GM23338 (cell line): ENCODE measurements around the gene SMC5. TPM values are rescaled to one million over a fixed set of nuclear protein-coding genes. Genes with fewer than 3 reads are reported as not detected.

Experiments
- CREB1 ChIP-seq: fragments of 250-450 bp; sonication (Bioruptor Pico); IDR thresholded peaks from 2 replicates; pipeline ENCODE4 v1.5.0; 2020; ENCODE audit warnings: low read depth, mild to moderate bottlenecking, moderate library complexity
- EZH2 ChIP-seq: fragments of 200-600 bp; sonication (generic); IDR thresholded peaks from one replicate; pipeline ENCODE4 v1.8.0; 2017; ENCODE audit warnings: antibody characterized with exemption, mild to moderate bottlenecking, low read depth; ENCODE audit not compliant: unreplicated experiment
- EZH2phosphoT487 ChIP-seq: fragments of 200-600 bp; sonication (generic); IDR thresholded peaks from one replicate; pipeline ENCODE4 v1.8.1; 2018; ENCODE audit warnings: antibody characterized with exemption; ENCODE audit not compliant: unreplicated experiment
- POLR2AphosphoS5 ChIP-seq: IDR thresholded peaks from 2 replicates; pipeline ENCODE4 v1.6.1; 2016; ENCODE audit warnings: antibody characterized with exemption, low read depth
- ZNF114 ChIP-seq: fragments of 250-450 bp; sonication (Bioruptor Pico); IDR thresholded peaks from 2 replicates; pipeline ENCODE4 v1.5.0; 2020; ENCODE audit warnings: mild to moderate bottlenecking, moderate library complexity
- ZNF331 ChIP-seq: fragments of 250-450 bp; sonication (Bioruptor Pico); IDR thresholded peaks from 2 replicates; pipeline ENCODE4 v1.5.0; 2020; ENCODE audit warnings: low read depth, mild to moderate bottlenecking, moderate library complexity
- polyA plus RNA-seq: library from polyadenylated mRNA; unstranded; fragments of >200 nt; fragmentation: Nextera tagmentation; extraction: Ambion mirVana; gene quantifications from 2 replicates; pipeline ENCODE4 v1.2.1, GENCODE V29; 2016
- total RNA-seq: library from RNA; depleted of rRNA; stranded (reverse); fragments of >200 nt; shearing (Covaris generic); gene quantifications from 2 replicates; pipeline ENCODE4 v1.2.3, GENCODE V29; 2014
- TF ChIP-seq, protein P1 (sequence below), 2 experiments: fragments of 200-600 bp in 1 of 2; sonication (generic) in 1 of 2; conservative IDR thresholded peaks; 2 replicates each; pipeline versions ENCODE4 v1.5.1 to v1.6.1; 2016 to 2017; ENCODE audit warnings: antibody characterized with exemption in 2 of 2, low read depth in 2 of 2, mild to moderate bottlenecking in 2 of 2, moderate library complexity in 1 of 2
- TF ChIP-seq, protein P2 (sequence below): fragments of 250-450 bp; sonication (Bioruptor Pico); IDR thresholded peaks from 2 replicates; pipeline ENCODE4 v1.5.0; 2020; ENCODE audit warnings: mild to moderate bottlenecking, moderate library complexity

SMC5 gene
- total and polyA plus RNA-seq, 2 experiments from 2014 or later: 27.9 to 29.0 TPM

DNA sequence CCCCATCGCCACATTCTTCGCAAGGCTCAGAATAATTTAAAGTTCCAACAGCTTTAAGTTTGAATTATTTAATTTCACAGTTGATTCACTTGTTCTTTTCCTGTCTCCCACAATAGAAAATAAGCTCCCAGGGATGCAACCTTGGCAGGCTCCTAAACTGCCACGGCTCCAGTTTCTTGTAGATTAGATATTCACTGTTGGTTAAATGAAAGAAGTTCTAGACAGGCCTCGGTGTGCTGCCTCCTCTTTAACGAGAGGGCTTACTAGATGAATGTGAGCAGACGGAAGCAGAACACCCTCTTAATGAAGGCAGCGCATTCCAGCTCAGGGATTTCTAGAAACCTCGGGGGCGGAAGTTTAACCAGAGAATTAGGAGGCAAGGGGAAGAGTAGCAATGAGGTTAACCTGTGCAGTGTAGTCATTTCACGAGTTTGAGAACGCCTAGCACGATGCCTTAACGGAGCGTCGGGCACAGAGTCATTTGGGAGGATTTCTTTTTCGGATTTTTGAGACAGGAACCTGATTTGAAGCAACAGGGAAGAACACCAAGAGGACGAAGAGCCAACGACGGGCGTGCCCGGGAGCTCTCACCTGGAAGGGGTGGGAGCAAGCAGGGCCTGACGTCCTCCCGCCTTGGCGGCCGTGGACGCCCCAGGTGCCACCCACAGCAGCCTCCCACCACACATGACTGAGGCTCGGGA lies 637 bp upstream of the SMC5 start (continued):
- TF ChIP-seq, protein P1, sequence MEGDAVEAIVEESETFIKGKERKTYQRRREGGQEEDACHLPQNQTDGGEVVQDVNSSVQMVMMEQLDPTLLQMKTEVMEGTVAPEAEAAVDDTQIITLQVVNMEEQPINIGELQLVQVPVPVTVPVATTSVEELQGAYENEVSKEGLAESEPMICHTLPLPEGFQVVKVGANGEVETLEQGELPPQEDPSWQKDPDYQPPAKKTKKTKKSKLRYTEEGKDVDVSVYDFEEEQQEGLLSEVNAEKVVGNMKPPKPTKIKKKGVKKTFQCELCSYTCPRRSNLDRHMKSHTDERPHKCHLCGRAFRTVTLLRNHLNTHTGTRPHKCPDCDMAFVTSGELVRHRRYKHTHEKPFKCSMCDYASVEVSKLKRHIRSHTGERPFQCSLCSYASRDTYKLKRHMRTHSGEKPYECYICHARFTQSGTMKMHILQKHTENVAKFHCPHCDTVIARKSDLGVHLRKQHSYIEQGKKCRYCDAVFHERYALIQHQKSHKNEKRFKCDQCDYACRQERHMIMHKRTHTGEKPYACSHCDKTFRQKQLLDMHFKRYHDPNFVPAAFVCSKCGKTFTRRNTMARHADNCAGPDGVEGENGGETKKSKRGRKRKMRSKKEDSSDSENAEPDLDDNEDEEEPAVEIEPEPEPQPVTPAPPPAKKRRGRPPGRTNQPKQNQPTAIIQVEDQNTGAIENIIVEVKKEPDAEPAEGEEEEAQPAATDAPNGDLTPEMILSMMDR (conservative IDR thresholded peaks at IDR 0.05; ENCODE audit: low read depth in 2 of 2): no peak
- TF ChIP-seq CREB1 (no peak), ZNF114 (CRISPR knock-in tag) (no peak), ZNF331 (no peak), EZH2 (no peak), POLR2AphosphoS5 (no peak), EZH2phosphoT487 (no peak)
- TF ChIP-seq, protein P2, sequence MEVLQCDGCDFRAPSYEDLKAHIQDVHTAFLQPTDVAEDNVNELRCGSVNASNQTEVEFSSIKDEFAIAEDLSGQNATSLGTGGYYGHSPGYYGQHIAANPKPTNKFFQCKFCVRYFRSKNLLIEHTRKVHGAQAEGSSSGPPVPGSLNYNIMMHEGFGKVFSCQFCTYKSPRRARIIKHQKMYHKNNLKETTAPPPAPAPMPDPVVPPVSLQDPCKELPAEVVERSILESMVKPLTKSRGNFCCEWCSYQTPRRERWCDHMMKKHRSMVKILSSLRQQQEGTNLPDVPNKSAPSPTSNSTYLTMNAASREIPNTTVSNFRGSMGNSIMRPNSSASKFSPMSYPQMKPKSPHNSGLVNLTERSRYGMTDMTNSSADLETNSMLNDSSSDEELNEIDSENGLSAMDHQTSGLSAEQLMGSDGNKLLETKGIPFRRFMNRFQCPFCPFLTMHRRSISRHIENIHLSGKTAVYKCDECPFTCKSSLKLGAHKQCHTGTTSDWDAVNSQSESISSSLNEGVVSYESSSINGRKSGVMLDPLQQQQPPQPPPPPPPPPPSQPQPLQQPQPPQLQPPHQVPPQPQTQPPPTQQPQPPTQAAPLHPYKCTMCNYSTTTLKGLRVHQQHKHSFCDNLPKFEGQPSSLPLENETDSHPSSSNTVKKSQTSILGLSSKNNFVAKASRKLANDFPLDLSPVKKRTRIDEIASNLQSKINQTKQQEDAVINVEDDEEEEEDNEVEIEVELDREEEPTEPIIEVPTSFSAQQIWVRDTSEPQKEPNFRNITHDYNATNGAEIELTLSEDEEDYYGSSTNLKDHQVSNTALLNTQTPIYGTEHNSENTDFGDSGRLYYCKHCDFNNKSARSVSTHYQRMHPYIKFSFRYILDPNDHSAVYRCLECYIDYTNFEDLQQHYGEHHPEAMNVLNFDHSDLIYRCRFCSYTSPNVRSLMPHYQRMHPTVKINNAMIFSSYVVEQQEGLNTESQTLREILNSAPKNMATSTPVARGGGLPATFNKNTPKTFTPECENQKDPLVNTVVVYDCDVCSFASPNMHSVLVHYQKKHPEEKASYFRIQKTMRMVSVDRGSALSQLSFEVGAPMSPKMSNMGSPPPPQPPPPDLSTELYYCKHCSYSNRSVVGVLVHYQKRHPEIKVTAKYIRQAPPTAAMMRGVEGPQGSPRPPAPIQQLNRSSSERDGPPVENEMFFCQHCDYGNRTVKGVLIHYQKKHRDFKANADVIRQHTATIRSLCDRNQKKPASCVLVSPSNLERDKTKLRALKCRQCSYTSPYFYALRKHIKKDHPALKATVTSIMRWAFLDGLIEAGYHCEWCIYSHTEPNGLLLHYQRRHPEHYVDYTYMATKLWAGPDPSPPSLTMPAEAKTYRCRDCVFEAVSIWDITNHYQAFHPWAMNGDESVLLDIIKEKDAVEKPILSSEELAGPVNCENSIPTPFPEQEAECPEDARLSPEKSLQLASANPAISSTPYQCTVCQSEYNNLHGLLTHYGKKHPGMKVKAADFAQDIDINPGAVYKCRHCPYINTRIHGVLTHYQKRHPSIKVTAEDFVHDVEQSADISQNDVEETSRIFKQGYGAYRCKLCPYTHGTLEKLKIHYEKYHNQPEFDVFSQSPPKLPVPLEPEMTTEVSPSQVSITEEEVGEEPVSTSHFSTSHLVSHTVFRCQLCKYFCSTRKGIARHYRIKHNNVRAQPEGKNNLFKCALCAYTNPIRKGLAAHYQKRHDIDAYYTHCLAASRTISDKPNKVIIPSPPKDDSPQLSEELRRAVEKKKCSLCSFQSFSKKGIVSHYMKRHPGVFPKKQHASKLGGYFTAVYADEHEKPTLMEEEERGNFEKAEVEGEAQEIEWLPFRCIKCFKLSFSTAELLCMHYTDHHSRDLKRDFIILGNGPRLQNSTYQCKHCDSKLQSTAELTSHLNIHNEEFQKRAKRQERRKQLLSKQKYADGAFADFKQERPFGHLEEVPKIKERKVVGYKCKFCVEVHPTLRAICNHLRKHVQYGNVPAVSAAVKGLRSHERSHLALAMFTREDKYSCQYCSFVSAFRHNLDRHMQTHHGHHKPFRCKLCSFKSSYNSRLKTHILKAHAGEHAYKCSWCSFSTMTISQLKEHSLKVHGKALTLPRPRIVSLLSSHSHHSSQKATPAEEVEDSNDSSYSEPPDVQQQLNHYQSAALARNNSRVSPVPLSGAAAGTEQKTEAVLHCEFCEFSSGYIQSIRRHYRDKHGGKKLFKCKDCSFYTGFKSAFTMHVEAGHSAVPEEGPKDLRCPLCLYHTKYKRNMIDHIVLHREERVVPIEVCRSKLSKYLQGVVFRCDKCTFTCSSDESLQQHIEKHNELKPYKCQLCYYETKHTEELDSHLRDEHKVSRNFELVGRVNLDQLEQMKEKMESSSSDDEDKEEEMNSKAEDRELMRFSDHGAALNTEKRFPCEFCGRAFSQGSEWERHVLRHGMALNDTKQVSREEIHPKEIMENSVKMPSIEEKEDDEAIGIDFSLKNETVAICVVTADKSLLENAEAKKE (CRISPR knock-in tag): no peak
